ENCODE data around the gene LKAAEAR1.

Gene LKAAEAR1

GRCh38 chr20:64036346-64037198, 47.6 kb downstream of the LKAAEAR1 start:
- peak; percentile 33 for ATAC-seq
- peak; percentile 59 for DNase-seq

- DNase-seq, result no peak
Measured at GRCh38 chr20:64035933-64036345, 48.3 kb downstream of the LKAAEAR1 start, which contains the start of gene C20orf204. TSS of gene C20orf204 (plus strand) at chr20:64036182. CDS start at chr20:64036324, 142 bp downstream.

DNA sequence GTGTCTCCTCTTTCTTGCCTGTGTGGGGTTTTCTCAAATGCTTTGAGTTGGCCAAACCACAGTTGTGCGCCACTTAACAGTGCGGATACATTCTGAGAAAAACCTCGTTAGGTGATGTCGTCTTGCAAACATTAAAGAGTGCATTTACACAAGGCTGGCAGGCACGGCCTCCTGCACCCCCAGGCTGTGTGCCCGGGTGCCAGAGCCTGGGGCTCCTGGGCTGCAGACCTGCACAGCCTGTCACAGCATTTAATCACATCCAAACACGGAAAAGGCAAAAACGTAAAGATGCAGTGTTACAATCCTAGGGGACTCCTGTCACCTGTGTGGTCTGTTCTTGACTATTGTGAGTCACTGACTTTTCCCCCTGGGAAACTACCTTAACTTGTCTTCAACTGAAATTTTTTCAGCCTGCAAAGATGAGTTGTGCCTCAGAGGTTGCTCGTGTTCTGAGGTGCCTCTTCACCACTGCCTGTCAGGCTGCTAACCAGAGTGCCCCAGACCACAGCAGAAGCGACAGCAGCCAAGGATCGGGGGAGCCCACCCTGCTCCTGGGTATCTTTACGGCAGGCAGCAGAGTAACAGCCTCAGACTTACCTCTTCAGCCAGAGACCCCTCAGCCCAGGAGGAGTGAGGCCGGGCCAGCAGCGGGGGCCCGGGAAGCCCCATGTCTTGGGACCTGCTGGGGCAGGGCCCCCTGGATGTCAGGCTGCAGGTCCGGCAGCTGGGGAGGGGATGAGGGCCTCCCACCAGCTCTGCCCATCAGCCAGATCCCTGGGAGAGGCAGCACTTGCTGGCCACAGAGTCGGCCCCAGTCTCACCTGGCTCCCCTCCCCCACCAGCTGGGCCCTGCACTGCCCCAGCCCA, 48.9 kb downstream of the LKAAEAR1 start:
- peak; percentile 65 for ATAC-seq
- DNase-seq, result peak; percentile 63

More at GRCh38 chr20:64035933-64036345, 48.3 kb downstream of the LKAAEAR1 start, which contains the start of gene C20orf204:
- ATAC-seq, result no peak

- no peak for ATAC-seq
- DNase-seq, result no peak
Measured at GRCh38 chr20:64033981-64034493, 50.2 kb downstream of the LKAAEAR1 start.
